ENCODE data around the gene CYP26B1. TPM values are rescaled to one million over a fixed set of nuclear protein-coding genes. Genes with fewer than 3 reads are reported as not detected.

Gene CYP26B1
- total and polyA plus RNA-seq, 2 of the 8 experiments (the other 6 are each of a cell fraction or from before 2014, with no cell fraction given), result 0.06 to 0.69 TPM

DNA sequence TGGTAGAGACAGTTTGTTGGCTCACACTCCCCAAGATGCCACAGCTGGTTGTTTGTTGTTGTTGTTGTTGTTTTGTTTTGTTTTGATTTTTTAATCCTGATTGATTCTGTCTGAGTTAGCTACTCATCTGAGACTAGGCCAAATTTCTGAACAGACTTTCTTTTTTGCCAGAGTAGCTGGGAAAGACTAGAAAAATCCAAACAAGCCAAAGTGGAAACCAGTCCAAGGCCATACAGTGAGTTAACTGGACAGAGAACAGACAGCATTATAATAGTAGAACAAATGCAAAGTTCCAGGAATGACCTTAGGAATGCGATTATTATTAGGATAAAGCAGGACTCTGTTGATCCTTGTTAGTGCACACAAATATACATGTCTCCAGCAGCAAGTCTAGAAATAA lies 43.8 kb upstream of the CYP26B1 start:
- H3K56ac ChIP-seq (replicated peaks; ENCODE audit: insufficient read length, low read depth, low read length), result no peak overlapping the region
- no peak overlapping the region for H2BK15ac ChIP-seq (ENCODE audit: low read length)
- no peak overlapping the region for H3K4ac ChIP-seq (replicated peaks; ENCODE audit: insufficient read length, low read depth, low read length)
- no peaks in the 10 kb centered on the region for H3K79me1 ChIP-seq (ENCODE audit: low read depth, low read length)
- no peaks in the 10 kb centered on the region for H3K23me2 ChIP-seq (ENCODE audit: low read depth, low read length)
- no peaks in the 10 kb centered on the region for H3K27me3 ChIP-seq (replicated peaks in 1 of 4; ENCODE audit: control insufficient read depth in 3 of 4, extremely low read depth in 1 of 4, insufficient read depth in 3 of 4, low read length in 3 of 4)
- no peak overlapping the region for H4K8ac ChIP-seq (ENCODE audit: extremely low read depth, insufficient read depth, low read length)
- no peaks in the 10 kb centered on the region for H3K9me3 ChIP-seq (ENCODE audit: insufficient read depth in 2 of 2, low read depth in 1 of 2, low read length in 1 of 2)
- no peak overlapping the region for H3K23ac ChIP-seq (ENCODE audit: insufficient read length)
- no peaks in the 10 kb centered on the region for H3K36me3 ChIP-seq (ENCODE audit: control insufficient read depth in 2 of 4, insufficient read depth in 4 of 4, low read length in 3 of 4)
- no peak overlapping the region for H3K4me2 ChIP-seq (ENCODE audit: insufficient read depth in 1 of 2, low read depth in 2 of 2, low read length in 2 of 2)
- H3K9ac ChIP-seq (replicated peaks in 1 of 4; ENCODE audit: extremely low read depth in 1 of 4, low read depth in 3 of 4, low read length in 3 of 4), result no peak overlapping the region
- FAIRE-seq, result no peak
- ChIA-PET CTCF (ENCODE audit: partially characterized antibody) (no interaction called here), POLR2A (ENCODE audit: partially characterized antibody) (no interaction called here)
- no peak overlapping the region for H2BK12ac ChIP-seq (ENCODE audit: low read depth, low read length)
- no peaks in the 10 kb centered on the region for H3K4me1 ChIP-seq (replicated peaks in 1 of 4; ENCODE audit: control insufficient read depth in 3 of 4, insufficient read depth in 4 of 4, low read length in 3 of 4)
- WGBS, 2 experiments (ENCODE audit: extremely low coverage in 1 of 2, insufficient coverage in 1 of 2, insufficient read length in 1 of 2, insufficient replicate concordance in 2 of 2, low coverage in 1 of 2, low lambda C conversion rate in 2 of 2, missing lambda C conversion rate in 1 of 2), result 90% methylated on average over 1 of the region's 1 CpG; no CpG with 5 or more reads in 1 of the 2 experiments
- no peak overlapping the region for H3K4me3 ChIP-seq (ENCODE audit: extremely low read depth in 1 of 4, insufficient read depth in 2 of 4, low read depth in 3 of 4, low read length in 4 of 4)
- H3K79me2 ChIP-seq (ENCODE audit: control insufficient read depth in 1 of 2, insufficient read depth in 2 of 2, low read length in 2 of 2), result no peaks in the 10 kb centered on the region
- no peak overlapping the region for H4K91ac ChIP-seq (replicated peaks; ENCODE audit: insufficient read length, low read length)
- H2BK5ac ChIP-seq (ENCODE audit: low read depth, low read length), result no peak overlapping the region
- H3K27ac ChIP-seq (ENCODE audit: low read depth, low read length), result no peak overlapping the region
- H4K20me1 ChIP-seq (replicated peaks in 1 of 2; ENCODE audit: control insufficient read depth in 1 of 2, insufficient read depth in 2 of 2, low read length in 2 of 2), result no peaks in the 10 kb centered on the region
- H2AFZ ChIP-seq (ENCODE audit: low read length), result no peak overlapping the region
- H3K14ac ChIP-seq (ENCODE audit: insufficient read length), result no peak overlapping the region
- no peak overlapping the region for H2BK120ac ChIP-seq (replicated peaks; ENCODE audit: low read depth, low read length)
- no peak for DNase-seq (ENCODE audit: low read depth in 1 of 2, low spot score in 2 of 2)
- no peak overlapping the region for H4K5ac ChIP-seq (ENCODE audit: insufficient read length, low read depth, low read length)
- H3K18ac ChIP-seq (ENCODE audit: extremely low read depth, low read length), result no peak overlapping the region
- no peak overlapping the region for H2BK20ac ChIP-seq (ENCODE audit: low read length)
- no peak overlapping the region for H2AK5ac ChIP-seq (ENCODE audit: low read depth, low read length)
- no peak for TF ChIP-seq GTF2F1 (IDR thresholded peaks at IDR 0.05; ENCODE audit: borderline replicate concordance, low read depth, low read length)
- TF ChIP-seq ZNF274 (IDR thresholded peaks at IDR 0.05; ENCODE audit: borderline replicate concordance, extremely low read depth, low read length), result no peak
- no peak for TF ChIP-seq CBX5 (IDR thresholded peaks at IDR 0.05; ENCODE audit: low read depth, low read length)
- TF ChIP-seq TAF7 (optimal IDR thresholded peaks at IDR 0.05; ENCODE audit: borderline replicate concordance, low read depth, low read length), result no peak
- TF ChIP-seq TBP (IDR thresholded peaks at IDR 0.05; ENCODE audit: low read depth, low read length), result no peak
- TF ChIP-seq, protein P1, sequence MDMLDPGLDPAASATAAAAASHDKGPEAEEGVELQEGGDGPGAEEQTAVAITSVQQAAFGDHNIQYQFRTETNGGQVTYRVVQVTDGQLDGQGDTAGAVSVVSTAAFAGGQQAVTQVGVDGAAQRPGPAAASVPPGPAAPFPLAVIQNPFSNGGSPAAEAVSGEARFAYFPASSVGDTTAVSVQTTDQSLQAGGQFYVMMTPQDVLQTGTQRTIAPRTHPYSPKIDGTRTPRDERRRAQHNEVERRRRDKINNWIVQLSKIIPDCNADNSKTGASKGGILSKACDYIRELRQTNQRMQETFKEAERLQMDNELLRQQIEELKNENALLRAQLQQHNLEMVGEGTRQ (IDR thresholded peaks at IDR 0.05; ENCODE audit: low read length), result no peak
- TF ChIP-seq NRF1 (IDR thresholded peaks at IDR 0.05; ENCODE audit: low read depth, low read length), result no peak
- TF ChIP-seq PHF8 (conservative IDR thresholded peaks at IDR 0.05; ENCODE audit: low read depth, low read length), result no peak
- no peak for TF ChIP-seq SP1 (IDR thresholded peaks at IDR 0.05; ENCODE audit: low read depth, low read length)
- no peak for TF ChIP-seq SAP30 (IDR thresholded peaks at IDR 0.05; ENCODE audit: insufficient read depth, insufficient replicate concordance, low read length)
- TF ChIP-seq JUN (IDR thresholded peaks at IDR 0.05; ENCODE audit: low read depth, low read length), result no peak
- TF ChIP-seq EGR1 (IDR thresholded peaks at IDR 0.05; ENCODE audit: borderline replicate concordance, low read depth, low read length), result no peak
- no peak for TF ChIP-seq SRF (IDR thresholded peaks at IDR 0.05; ENCODE audit: low read depth, low read length)
- TF ChIP-seq POLR2AphosphoS5 (IDR thresholded peaks at IDR 0.05; ENCODE audit: low read depth, low read length), result no peak
- no peak for TF ChIP-seq NANOG (IDR thresholded peaks at IDR 0.05; ENCODE audit: insufficient read depth, low read depth, low read length, poor library complexity, severe bottlenecking)

Measured in H1 (cell line).